HG03060 (cell line): ENCODE measurements around the gene HTRA2.

Source experiments
- ATAC-seq: cut with Tn5 transposase; IDR thresholded peaks from one replicate; pipeline ENCODE4 v1.9.1; 2021; ENCODE audit warnings: low read depth, moderate number of reproducible peaks; ENCODE audit not compliant: unreplicated experiment

The HTRA2 gene

DNA sequence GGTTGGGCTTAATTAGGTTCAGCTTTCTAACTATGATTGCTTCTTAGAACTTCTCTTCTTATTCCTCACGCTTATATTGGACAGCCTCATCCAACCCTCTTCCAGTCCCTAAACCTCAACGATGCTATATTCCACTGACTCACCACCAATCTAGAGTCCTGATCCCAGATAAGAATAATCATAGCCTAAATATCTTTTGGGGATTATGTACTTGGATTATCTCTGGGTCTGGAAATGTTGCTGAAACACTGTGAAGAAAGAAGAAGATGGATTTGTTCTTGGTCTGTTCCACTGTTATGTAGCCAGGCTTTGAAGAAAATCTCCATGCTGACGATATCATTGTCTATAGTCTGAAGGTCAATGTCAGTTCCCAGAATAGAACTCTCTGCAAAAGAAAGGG is 51.7 kb downstream of the HTRA2 start:
- ATAC-seq: no peak

DNA sequence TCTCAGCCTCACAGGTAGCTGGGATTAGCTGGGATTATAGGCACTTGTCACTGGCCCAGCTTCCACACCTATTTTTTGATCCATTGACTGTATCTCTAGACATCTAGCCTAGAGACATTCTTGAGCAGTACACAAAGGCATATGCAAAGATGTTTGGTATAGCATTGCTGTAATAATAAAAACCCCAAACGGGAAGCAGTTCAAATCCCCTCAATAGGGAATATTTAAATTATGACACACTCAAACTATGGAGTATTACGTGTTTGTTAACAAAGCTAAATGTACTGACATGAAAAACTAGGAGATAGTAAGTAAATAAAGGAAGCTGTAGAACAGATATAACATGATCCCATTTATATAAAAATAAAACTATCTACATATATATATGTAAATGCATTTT is 52.5 kb downstream of the HTRA2 start:
- no peak for ATAC-seq
